Measurements from ENCODE around the gene HABP4. TPM values are rescaled to one million over a fixed set of nuclear protein-coding genes. Genes with fewer than 3 reads are reported as not detected.

HABP4 gene
- total RNA-seq, 1 donor from 2014 or later, result 22.7 TPM

DNA sequence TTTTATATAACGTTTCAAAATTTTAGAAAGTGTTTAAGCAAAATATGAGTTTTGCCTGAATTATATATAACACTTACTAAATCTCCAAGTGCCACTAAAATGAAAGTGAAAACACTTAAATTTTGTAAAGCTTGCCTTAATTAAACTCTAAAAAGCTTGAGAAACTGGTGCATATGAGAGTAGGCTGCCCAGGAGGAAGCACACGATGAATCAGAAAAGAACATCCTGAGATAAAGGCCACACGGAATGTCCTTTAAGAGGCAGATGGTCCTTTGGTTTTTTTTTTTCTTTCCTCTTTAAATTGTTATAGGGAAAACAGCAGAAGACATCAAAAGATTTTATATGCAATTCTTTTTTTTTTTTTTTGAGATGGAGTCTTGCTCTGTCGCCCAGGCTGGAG is 60.3 kb downstream of the HABP4 start:
- intact Hi-C loops (cut with micrococcal nuclease), result no loop called here
- DNase-seq, result no peak
- ATAC-seq, result no peak

DNA sequence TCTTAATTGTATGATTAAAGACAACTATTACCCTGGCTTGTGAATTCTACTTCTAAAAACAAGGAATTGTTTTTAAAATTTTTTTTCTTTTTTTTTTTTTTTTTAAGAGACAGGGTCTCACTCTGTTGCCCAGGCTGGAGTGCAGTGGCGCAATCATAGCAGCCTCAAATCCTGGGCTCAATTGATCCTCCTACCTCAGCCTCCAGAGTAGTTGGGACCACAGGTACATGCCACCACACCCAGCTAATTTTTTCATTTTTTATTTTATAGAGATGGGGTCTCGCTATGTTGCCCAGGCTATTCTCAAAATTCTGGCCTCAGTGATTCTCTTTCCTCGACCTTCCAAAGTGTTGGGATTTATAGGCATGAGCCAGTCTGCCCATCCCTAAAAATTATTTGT is 62.3 kb downstream of the HABP4 start:
- intact Hi-C loops (cut with micrococcal nuclease), result no loop called here
- no peak for ATAC-seq
- DNase-seq, result no peak

DNA sequence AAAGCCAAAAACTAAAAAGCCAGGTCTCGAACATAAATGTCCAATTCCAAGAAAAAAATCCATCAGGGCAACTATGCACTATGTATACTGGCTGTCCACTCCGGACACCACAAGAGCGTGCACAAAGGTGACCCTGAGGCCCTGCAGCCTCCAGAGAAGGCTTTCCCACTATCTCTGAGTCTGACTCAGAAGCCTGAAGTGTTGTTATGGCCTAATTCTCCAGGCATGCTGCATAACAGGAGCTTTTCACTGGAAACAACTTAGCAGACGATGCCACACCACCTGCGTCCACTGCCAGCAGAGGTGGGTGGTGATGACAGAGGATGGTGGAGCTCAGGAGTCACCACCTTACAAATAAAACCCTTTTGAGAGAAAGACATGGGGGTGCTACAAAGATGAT is 63.7 kb downstream of the HABP4 start:
- intact Hi-C loops (cut with micrococcal nuclease), result no loop called here
- DNase-seq (no peak), ATAC-seq (no peak)

DNA sequence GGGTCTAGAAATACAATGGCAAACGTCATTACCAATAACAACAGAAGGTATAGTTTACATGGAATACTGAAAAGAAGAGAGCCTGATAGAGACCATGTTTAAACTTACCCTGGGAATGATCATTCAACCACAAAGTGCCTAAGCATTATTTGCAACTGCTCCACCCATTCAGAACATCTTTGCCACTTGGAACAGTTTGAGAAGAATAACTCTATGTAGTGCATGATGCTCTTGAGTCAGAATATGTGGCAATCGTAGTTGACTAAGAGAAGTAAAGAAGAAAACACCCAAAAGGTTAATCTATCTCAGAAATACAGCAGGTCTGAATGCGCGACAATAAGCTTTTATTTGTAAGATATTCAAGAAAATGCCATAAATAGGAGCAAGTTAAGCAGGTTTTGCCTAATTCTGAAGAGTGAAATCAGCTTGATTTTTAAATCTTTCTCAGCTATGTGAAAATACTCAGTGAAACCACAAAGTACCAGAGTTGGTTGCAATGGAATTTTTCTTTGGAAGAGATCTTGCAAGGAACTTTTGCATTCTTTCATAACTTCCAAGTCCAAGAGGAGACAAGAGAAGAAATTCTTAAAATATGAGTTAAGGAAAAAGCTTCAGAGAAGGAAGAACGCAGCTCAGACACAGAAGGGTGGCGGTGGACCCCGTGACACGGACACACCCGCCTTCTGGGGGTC is 64.3 kb downstream of the HABP4 start:
- intact Hi-C loops (cut with micrococcal nuclease), result no loop called here
- ATAC-seq, result peak; percentile 36

DNA sequence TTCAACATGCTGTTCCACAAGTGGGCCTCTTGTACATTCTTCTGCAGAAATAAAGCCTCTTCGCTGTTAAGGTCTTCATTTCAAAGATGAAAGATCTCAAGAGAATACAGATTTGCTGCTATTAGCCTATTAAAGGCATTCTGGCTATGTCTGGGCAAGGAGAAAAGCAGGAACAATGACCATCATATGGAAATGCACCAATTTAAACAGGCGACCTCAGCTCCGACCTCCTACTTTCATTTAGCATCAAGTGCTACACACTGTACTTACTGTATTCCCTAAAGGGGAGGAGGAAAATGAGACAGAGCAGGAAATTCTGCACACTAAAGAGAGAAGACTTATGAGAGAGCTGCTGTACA is 64.8 kb downstream of the HABP4 start:
- DNase-seq (no peak), ATAC-seq (peak; percentile 28)
- intact Hi-C loops (cut with micrococcal nuclease), result no loop called here

More for the DNA sequence above, 64.3 kb downstream of the HABP4 start:
- no peak for DNase-seq

DNA sequence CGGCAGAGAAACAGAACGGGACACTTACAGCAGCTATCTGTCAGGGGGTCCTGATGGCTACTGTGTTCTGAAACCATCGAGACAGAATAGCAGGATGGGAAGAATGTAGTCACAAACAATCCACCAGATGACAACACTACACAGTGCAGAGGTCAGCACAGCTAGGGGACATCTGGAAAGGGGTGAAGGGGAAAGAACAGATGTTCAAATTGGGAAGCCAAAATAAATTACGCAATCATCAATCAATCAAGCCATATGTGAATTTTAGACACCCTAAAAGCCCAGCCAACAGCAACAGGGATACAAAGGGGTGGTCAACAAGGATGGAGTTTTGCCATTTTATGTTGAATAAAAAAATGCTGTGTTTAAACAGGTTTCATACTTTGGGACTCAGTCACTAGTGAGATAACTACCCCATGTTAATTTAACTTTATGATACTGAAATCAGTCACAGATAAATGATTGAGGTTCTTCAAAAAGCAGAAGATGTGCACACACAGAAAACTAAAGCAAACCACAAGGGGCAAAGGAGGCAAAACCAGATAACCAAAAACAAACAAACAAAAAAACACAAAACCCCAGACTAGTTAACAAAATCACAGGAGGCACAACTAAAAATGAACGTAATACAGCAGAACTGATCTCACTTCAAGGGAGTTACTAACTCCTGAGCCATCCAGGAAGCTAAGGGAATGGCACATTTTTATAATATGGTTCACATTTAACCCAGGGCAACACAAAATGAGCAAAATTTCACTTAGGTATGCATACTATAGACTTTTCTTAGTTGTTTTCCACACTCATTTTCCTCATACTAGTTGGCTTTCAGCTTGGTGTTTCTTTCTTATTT is 65.9 kb downstream of the HABP4 start:
- ATAC-seq (peak; percentile 84), DNase-seq (no peak)
- intact Hi-C loops (cut with micrococcal nuclease), result no loop called here

DNA sequence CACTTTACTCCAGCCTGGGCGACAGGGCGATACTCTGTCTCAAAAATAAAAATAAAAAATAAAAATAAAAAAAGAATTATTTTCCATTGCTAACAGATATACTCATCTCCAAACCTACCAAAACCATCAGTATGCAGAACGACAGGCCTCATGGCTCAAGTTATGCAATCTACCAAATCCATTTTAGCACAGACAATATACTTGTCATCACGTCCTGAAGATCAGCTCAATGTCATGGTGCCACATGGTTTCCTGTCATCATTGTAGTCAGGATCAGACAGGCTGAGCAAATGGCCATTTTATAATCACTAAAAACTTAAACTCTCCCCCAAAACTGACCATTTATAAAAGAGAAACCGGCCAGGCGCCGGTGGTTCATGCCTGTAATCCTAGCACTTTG is 69.1 kb downstream of the HABP4 start:
- no peak for ATAC-seq
- intact Hi-C loops (cut with micrococcal nuclease), result no loop called here

DNA sequence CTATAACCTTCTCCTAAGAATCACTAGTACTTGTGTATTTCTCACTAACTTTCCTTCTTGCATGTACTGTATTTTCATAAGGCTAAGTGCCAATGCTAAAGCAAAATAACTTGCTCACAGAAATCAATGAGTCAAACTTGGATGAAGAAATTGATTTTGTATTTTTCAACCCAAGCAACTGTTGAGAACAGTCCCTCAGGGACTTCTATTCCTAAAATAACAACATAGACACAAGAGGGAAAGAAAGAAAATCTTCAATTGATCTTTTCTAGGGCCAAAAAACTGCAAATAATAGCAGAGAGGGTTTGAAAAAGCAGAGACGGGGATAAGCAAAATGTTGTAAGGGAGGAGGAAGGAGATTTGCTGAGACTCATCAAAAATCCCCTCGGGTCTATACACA is 69.8 kb downstream of the HABP4 start:
- ATAC-seq, result no peak
- DNase-seq, result no peak
- intact Hi-C loops (cut with micrococcal nuclease), result no loop called here

More for the DNA sequence above, 69.1 kb downstream of the HABP4 start:
- no peak for DNase-seq

DNA sequence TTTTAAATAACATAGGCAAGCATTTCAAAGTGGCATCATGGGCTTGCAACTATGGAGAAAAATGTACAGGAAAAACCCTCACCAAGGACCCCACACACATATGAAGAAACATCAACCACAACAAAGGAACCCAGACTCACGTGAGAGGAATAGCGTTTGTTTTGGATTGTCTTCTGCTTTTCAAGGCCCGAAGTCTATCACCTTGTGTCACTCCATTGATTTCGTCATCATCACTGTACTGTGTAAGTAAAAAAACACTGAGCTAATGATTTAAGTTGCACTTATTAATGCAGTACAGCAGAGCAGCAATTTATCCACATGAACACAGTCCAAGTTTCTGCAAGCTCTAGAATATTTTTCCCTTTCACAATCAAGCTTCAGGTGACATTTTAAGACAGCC is 72.4 kb downstream of the HABP4 start:
- intact Hi-C loops (cut with micrococcal nuclease), result no loop called here
- ATAC-seq (no peak), DNase-seq (no peak)

DNA sequence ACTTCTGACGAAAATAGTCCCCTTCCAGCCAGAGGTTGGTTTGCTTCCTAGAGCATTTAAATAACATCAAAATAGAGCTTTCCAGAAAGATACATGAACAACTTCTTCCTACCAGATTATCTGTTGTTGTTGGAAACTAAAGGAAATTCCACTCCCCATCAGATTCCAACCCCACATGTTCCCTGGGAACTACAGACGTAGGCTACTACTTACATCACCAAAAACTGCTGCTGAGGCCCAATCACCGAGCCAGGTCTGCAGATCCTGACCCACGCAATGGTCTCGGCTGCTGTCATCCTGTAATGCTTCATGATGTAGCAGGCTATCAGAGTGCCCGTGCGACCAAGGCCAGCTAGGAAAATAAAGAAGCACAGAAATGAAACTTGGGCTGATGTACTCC is 73.4 kb downstream of the HABP4 start:
- peak; percentile 97 for ATAC-seq
- intact Hi-C loops (cut with micrococcal nuclease), result no loop called here
- DNase-seq, result peak; percentile 62

DNA sequence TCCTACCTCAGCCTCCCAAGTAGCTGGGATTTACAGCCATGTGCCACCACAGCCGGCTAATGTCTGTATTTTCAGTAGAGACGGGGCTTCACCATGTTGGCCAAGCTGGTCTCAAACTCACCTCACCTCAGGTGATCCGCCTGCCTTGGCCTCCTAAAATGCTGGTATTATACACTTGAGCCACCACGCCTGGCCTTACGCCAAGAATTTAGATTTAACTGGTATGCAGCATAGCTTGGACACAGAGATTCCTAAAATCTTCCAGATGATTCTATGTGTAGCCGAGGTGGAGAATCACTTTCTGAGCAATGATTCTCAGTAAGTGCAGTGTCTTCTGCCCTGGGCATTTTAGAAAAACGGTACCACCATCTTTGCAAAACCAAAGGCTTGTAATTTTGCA is 74.1 kb downstream of the HABP4 start:
- DNase-seq (no peak), ATAC-seq (no peak)
- intact Hi-C loops (cut with micrococcal nuclease), result no loop called here

DNA sequence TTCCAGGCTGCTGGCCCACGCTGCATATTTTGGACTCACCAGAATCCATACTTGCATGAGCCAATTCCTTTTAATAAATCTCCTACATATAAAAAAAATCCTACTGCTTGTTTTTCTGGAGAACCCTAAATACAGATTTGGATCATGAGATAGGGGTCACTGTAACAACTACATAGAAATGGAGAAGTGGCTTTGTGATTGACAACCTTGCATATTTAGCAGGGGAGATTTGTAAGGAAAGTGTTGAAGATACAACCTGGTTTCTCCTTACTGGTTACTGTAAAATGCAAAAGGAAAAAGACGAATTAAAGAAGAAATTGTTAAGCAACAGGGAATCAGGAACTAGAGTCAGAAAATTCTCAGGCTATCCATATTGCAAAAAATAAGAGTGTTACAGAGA is 74.8 kb downstream of the HABP4 start:
- intact Hi-C loops (cut with micrococcal nuclease), result no loop called here
- DNase-seq, result no peak
- no peak for ATAC-seq

DNA sequence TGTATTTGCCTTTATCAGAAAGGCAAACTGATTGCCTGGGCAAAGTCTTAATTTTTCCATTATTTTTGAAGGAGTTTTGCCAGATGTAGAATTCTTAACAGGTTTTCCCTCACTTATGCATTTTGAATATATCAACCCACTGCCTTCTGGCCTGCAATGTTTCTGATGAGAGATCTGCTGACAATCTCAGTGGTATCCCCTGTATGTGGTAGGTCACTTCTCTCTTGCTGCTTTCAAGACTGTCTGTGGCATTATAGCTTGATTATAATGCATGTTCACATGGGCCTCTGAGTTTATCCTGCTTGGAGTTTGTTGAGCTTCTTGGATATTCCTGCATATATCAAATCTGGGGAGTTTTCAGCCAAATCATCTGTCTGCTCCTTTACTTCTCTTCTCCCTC is 82.2 kb downstream of the HABP4 start:
- intact Hi-C loops (cut with micrococcal nuclease), result no loop called here
- ATAC-seq, result no peak
- DNase-seq, result no peak

DNA sequence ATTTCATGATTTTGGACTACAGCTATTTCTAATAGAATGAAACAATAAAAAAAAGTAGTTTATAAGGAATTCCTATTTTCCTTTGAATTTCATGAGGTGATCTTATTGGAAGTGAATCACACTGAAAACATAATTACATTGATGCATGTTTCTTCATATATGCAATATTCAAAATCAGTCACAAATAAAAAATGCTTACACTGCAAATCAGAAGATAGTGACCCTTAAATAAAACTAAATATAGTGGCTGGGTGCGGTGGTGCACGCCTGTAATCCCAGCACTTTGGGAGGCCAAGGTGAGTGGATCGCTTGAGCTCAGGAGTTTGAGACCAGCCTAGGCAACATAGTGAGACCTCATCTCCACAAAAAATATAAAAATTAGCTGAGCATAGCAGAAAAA is 90.1 kb downstream of the HABP4 start:
- DNase-seq (no peak), ATAC-seq (no peak)
- intact Hi-C loops (cut with micrococcal nuclease), result no loop called here

Other genes starting within 250 kb of the HABP4 start
- gene HSD17B3, start 148.0 kb upstream of the HABP4 start, total RNA-seq, result 0.59 TPM
- 16.0 TPM for gene SLC35D2, start 66.5 kb upstream of the HABP4 start, total RNA-seq
- gene ZNF367, start 31.8 kb upstream of the HABP4 start, total RNA-seq, result 2.5 TPM
- gene CDC14B, start 169.7 kb downstream of the HABP4 start, total RNA-seq, result 18.1 TPM
- gene PRXL2C, start 205.1 kb downstream of the HABP4 start, total RNA-seq, result 24.5 TPM

Data from left ventricle myocardium superior (tissue), 1 donor.